ENCODE measurements around the gene TNNC2.

GRCh38 chr20:45783656-45784294 is 43.3 kb downstream of the TNNC2 start:
- no peak for TF ChIP-seq CTCF (IDR thresholded peaks at IDR 0.05; ENCODE audit: insufficient read depth, low read length)
- no peak for TF ChIP-seq GABPA (IDR thresholded peaks at IDR 0.05; ENCODE audit: low read depth)
- no peak for TF ChIP-seq POLR2AphosphoS5 (IDR thresholded peaks at IDR 0.05; ENCODE audit: low read depth)

All from HL-60 (cell line).